Keratinocyte (primary cell): ENCODE measurements around the gene CCDC148. TPM values are rescaled to one million over a fixed set of nuclear protein-coding genes. Genes with fewer than 3 reads are reported as not detected.

Experiments
- DNase-seq: peaks from one replicate; pipeline ENCODE4 v3.0.0-alpha.2; 2011; ENCODE audit warnings: low read depth, missing footprints, low spot score
- FAIRE-seq: peaks from 2 replicates; lab custom pipeline; 2011; peaks lifted over from hg19 to GRCh38; lab: Jason Lieb, UNC
- H2AFZ ChIP-seq: 2 replicates; pipeline ENCODE4 v1.6.0; 2012; ENCODE audit warnings: low read length, control low read depth, inconsistent platforms; ENCODE audit not compliant: control insufficient read depth
- H3K27ac ChIP-seq: 2 replicates; pipeline ENCODE4 v1.5.1; 2011; ENCODE audit warnings: low read length; ENCODE audit not compliant: control insufficient read depth, insufficient read depth
- H3K27me3 ChIP-seq: 3 replicates; pipeline ENCODE4 v1.6.0; 2011; ENCODE audit warnings: low read length; ENCODE audit not compliant: control insufficient read depth, insufficient read depth; ENCODE audit errors: extremely low read depth
- H3K36me3 ChIP-seq, 2 experiments: 2 replicates in 1 of 2; 3 replicates in 1 of 2; pipeline ENCODE4 v1.5.1; 2011; ENCODE audit warnings: low read length in 2 of 2, mild to moderate bottlenecking in 1 of 2; ENCODE audit not compliant: control insufficient read depth in 2 of 2, insufficient read depth in 2 of 2; ENCODE audit errors: extremely low read depth in 1 of 2
- H3K4me1 ChIP-seq: 3 replicates; pipeline ENCODE4 v1.5.1; 2011; ENCODE audit warnings: low read length; ENCODE audit not compliant: control insufficient read depth, insufficient read depth; ENCODE audit errors: extremely low read depth
- H3K4me2 ChIP-seq: 3 replicates; pipeline ENCODE4 v1.6.0; 2011; ENCODE audit warnings: low read depth, low read length; ENCODE audit not compliant: control insufficient read depth, insufficient read depth; ENCODE audit errors: extremely low read depth
- H3K4me3 ChIP-seq, 3 experiments: fragments of 200-600 bp in 1 of 3; sonication (generic) in 1 of 3; 2 replicates in 2 of 3; 3 replicates in 1 of 3; pipeline ENCODE4 v1.5.1; 2011 to 2016; ENCODE audit warnings: low read length in 3 of 3, mild to moderate bottlenecking in 3 of 3, control low read depth in 2 of 3, inconsistent platforms in 1 of 3, low read depth in 1 of 3, mixed read lengths in 1 of 3, mixed run types in 1 of 3, moderate library complexity in 1 of 3; ENCODE audit not compliant: control insufficient read depth in 2 of 3, insufficient read depth in 2 of 3; ENCODE audit errors: extremely low read depth in 1 of 3
- H3K79me2 ChIP-seq: 2 replicates; pipeline ENCODE4 v1.6.0; 2012; ENCODE audit warnings: low read length; ENCODE audit not compliant: control insufficient read depth, insufficient read depth
- H3K9ac ChIP-seq: 3 replicates; pipeline ENCODE4 v1.6.0; 2011; ENCODE audit warnings: low read length; ENCODE audit not compliant: control insufficient read depth, insufficient read depth; ENCODE audit errors: extremely low read depth
- H3K9me1 ChIP-seq: 3 replicates; pipeline ENCODE4 v1.6.0; 2011; ENCODE audit warnings: low read length; ENCODE audit not compliant: control insufficient read depth, insufficient read depth; ENCODE audit errors: extremely low read depth
- H3K9me3 ChIP-seq: 2 replicates; pipeline ENCODE4 v1.5.1; 2012; ENCODE audit warnings: low read depth, low read length; ENCODE audit not compliant: control insufficient read depth
- H4K20me1 ChIP-seq: 3 replicates; pipeline ENCODE4 v1.6.0; 2011; ENCODE audit warnings: low read length; ENCODE audit not compliant: control insufficient read depth, insufficient read depth; ENCODE audit errors: extremely low read depth
- CTCF ChIP-seq, 3 experiments: IDR thresholded peaks in 1 of 3; conservative IDR thresholded peaks in 1 of 3; optimal IDR thresholded peaks in 1 of 3; 2 replicates in 2 of 3; 3 replicates in 1 of 3; pipeline versions ENCODE3 to v1.5.1; 2011; ENCODE audit warnings: low read length in 3 of 3, mild to moderate bottlenecking in 3 of 3, moderate library complexity in 2 of 3, control low read depth in 1 of 3, inconsistent platforms in 1 of 3; ENCODE audit not compliant: insufficient read depth in 2 of 3; ENCODE audit errors: extremely low read depth in 1 of 3
- EZH2 ChIP-seq: IDR thresholded peaks from one replicate; pipeline ENCODE4 v1.6.1; 2012; ENCODE audit warnings: inconsistent platforms, mild to moderate bottlenecking, low read length, moderate library complexity
- dilution Hi-C: fragments of 300-500 bp; cut with MboI; formaldehyde crosslinking; loops from one replicate; pipeline ENCODE4 v1.7.0; 2020; ENCODE audit warnings: low sequenced_read_pairs; ENCODE audit not compliant: extremely low pct_ligation_motif_present
- polyA plus RNA-seq, 5 experiments: library from polyadenylated mRNA; depleted of rRNA in 3 of 5; stranded (reverse) in 3 of 5; stranded (forward) in 1 of 5; unstranded in 1 of 5; fragments of >200 nt; gene quantifications; 1 replicate in 1 of 5; 2 replicates in 3 of 5; 3 replicates in 1 of 5; pipeline versions ENCODE4 v1.2.1 to v1.2.3, GENCODE V29; 2011 to 2012; ENCODE audit warnings: missing spikeins in 2 of 5, low read depth in 1 of 5, low replicate concordance in 1 of 5

CCDC148 gene
- polyA plus RNA-seq, 1 donor (not counting 4 experiments of a cell fraction or from before 2014, with no cell fraction given), result 0.39 TPM

DNA sequence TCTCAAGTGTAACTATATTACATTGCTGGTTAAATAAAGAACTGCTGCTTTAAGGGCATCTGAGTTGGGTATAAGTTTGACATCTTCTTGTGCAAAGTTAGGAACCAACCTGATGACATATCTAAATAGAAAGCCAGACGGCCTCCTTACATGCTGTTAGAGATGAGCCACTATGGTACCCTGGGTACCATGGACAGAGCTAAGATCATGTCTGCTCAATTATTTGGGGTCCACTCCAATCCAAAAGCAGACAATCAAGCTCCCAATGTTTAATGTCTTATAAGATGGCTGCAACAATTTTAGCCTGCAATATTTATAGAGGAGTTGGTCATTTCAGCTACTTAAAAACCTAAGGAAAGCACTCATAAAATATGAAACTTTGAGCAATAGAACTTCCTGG is 268.6 kb downstream of the CCDC148 start:
- dilution Hi-C loops, result no loop called here
- FAIRE-seq, result no peak
- no peak overlapping the region for H2AFZ ChIP-seq

DNA sequence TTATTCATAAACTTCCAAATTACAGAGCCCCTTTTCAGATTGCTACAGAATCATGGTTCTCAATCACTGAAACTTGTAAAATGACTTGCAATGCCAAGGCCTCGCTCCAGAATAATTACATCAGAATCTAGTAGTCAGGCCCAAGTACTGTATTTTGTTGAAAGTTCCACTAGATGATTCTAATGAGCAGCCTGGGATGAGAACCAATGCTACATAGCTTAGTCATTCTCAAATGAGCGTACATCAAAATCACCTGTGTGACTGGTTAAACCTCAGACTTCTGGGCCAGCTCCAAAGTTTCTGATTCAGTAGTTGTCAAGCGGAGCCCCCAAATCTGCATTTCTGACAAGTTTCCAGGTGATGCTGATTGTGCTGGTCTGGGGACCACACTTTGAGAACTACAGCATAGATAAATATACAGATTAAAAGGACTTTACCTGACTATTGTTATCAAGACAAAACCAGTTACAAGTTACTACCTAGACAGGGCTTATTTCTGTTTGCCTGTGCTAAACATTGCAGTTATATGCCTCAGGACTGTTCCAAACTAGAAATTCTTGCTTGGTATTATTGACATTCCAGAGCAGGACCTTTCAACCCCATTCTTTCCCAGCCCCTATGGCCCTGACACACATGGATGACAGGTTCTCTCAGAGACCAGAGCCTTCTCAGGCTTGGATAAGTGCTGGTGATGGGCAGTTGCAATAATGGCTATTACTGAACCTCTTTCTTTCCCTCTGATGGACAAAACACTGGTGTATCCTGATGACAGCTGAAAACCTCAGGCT is 271.8 kb downstream of the CCDC148 start:
- DNase-seq, result no peak
- no peaks in the 10 kb centered on the region for H3K79me2 ChIP-seq
- no peaks in the 10 kb centered on the region for H3K9me1 ChIP-seq
- H3K4me3 ChIP-seq, result no peak overlapping the region
- no peak for TF ChIP-seq CTCF (optimal IDR thresholded peaks at IDR 0.05 in 1 of 3, IDR thresholded peaks at IDR 0.05 in 1 of 3, conservative IDR thresholded peaks at IDR 0.05 in 1 of 3; ENCODE audit: extremely low read depth in 1 of 3, insufficient read depth in 2 of 3, low read length in 3 of 3)
- TF ChIP-seq EZH2, result no peak
- no peaks in the 10 kb centered on the region for H3K36me3 ChIP-seq
- H3K9ac ChIP-seq, result no peak overlapping the region
- no peaks in the 10 kb centered on the region for H4K20me1 ChIP-seq
- no peak overlapping the region for H3K27ac ChIP-seq
- no peak overlapping the region for H2AFZ ChIP-seq
- H3K4me2 ChIP-seq, result no peak overlapping the region
- dilution Hi-C loops, result no loop called here
- FAIRE-seq, result no peak
- peaks cover 3% of the 10 kb centered on the region for H3K27me3 ChIP-seq
- no peaks in the 10 kb centered on the region for H3K4me1 ChIP-seq
- H3K9me3 ChIP-seq, result no peaks in the 10 kb centered on the region

More for the DNA sequence above, 268.6 kb downstream of the CCDC148 start:
- H4K20me1 ChIP-seq, result peaks cover 2% of the 10 kb centered on the region
- H3K79me2 ChIP-seq, result no peaks in the 10 kb centered on the region
- no peak for DNase-seq
- peaks cover 3% of the 10 kb centered on the region for H3K27me3 ChIP-seq
- no peak overlapping the region for H3K4me3 ChIP-seq
- no peaks in the 10 kb centered on the region for H3K36me3 ChIP-seq
- H3K9ac ChIP-seq, result no peak overlapping the region
- H3K9me1 ChIP-seq, result no peaks in the 10 kb centered on the region
- no peak overlapping the region for H3K4me2 ChIP-seq
- H3K4me1 ChIP-seq, result peaks cover 2% of the 10 kb centered on the region
- H3K9me3 ChIP-seq, result no peaks in the 10 kb centered on the region
- TF ChIP-seq CTCF (optimal IDR thresholded peaks at IDR 0.05 in 1 of 3, IDR thresholded peaks at IDR 0.05 in 1 of 3, conservative IDR thresholded peaks at IDR 0.05 in 1 of 3; ENCODE audit: extremely low read depth in 1 of 3, insufficient read depth in 2 of 3, low read length in 3 of 3), result no peak
- no peak for TF ChIP-seq EZH2
- H3K27ac ChIP-seq, result no peak overlapping the region
